GM21717 (cell line): ENCODE data around the gene SLC39A3.

ENCODE experiments used
- ATAC-seq: cut with Tn5 transposase; IDR thresholded peaks from one replicate; pipeline ENCODE4 v1.9.1; 2021; ENCODE audit warnings: mild to moderate bottlenecking, moderate library complexity; ENCODE audit not compliant: unreplicated experiment

Gene SLC39A3

DNA sequence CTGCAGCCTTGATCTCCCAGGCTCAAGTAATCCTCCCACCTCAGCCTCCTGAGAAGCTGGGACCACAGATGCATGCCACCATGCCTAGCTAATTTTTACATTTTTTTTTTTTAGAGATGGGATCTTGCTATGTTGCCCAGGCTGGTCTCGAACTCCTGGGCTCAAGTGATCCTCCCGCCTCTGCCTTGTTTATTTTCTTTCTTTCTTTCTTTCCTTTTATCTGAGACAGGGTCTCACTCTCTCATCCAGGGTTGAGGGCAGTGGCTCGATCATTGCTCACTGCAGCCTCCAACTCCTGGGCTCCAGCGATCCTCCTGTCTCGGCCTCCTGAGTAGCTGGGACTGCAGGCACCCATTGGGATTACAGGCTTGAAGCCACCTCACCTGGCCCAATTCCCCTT is 33.6 kb downstream of the SLC39A3 start:
- no peak for ATAC-seq

DNA sequence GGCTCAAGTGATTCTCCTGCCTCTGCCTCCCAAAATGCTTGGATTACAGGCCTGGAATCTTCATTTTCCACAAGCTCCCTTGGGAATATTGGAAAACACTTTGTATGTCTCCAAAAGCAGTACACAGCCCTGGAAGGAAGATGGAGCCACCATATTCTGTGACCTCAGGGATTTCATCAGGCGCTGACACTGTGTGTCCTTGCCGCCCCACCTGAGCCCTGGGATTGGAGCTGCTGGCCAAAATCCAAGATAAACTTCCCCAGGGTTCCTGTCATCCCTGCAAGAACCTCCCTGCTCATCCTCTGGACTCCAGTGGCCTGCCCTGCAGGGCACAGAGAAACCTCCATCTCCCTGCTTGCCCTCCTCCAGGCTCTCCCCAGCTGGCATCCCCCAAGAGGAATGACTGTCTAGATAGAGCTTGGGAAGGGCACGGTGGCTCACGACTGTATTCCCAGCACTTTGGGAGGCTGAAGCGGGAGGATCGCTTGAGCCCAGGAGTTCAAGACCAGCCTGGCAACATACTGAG is 36.1 kb downstream of the SLC39A3 start:
- no peak for ATAC-seq

DNA sequence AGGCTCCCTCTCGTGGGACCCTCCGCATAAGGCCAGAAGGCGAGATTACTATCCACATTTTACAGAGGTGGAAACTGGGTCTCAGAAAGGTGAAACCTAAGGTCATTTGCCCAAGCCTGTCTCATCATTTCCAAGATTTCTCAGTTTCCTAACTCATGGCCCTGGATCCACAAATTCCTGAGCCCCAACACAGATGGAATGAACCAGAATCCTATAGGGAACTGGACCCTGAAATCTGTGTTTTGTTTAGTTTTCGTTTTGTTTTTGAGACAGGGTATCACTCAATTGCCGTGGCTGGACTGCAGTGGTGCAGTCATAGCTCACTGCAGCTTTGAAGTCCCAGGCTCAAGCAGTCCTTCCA is 36.8 kb downstream of the SLC39A3 start:
- no peak for ATAC-seq

DNA sequence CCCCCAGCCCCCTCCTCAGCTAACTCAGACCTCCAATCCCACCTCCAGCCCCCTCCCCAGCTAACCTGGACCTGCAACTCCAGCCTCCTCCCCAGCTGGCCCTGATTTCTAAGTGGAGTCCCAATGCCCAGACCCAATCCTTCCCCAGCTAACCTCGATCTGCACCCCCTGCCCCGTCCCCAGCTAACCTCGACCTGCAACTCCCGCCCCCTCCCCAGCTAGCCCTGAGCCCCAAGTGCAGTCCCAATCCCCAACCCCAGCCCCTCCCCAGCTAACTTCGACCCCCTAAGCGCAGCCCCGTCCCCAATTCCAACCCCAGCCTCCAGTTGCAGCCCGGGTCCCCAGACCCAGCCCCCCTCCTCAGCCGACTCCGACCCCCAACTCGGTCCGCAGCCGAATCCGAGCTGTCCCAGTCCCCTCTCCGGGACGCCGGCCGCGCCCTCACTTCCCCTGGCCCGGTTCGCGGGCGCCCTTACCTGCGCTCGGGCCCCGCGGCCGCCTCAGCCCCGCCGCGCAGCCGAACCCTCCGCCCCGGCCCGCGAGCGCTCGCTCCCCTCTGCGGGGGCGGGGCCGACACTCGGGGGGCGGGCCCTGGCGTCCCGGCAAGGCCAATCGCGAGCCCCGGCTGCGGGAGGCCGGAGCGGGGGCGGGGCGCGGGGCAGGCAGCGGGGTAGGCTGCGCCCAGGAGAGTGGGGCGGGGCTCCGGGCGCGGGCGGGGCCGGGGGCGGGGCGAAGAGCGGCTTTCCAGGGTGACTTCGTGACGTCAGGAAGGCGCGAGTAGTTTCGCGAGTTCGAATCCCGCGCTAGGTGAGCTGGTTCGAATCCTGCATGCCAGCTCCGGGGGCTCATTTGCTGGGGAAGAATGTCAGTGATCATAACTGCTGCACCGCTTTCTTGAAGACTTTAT is 37.4 kb downstream of the SLC39A3 start, which contains the start of gene GNG7:
TSS of gene GNG7 (minus strand) at position 525 of the 907 bp plus-strand sequence. CDS start 182,006 bp downstream, outside the sequence.
- no peak for ATAC-seq

DNA sequence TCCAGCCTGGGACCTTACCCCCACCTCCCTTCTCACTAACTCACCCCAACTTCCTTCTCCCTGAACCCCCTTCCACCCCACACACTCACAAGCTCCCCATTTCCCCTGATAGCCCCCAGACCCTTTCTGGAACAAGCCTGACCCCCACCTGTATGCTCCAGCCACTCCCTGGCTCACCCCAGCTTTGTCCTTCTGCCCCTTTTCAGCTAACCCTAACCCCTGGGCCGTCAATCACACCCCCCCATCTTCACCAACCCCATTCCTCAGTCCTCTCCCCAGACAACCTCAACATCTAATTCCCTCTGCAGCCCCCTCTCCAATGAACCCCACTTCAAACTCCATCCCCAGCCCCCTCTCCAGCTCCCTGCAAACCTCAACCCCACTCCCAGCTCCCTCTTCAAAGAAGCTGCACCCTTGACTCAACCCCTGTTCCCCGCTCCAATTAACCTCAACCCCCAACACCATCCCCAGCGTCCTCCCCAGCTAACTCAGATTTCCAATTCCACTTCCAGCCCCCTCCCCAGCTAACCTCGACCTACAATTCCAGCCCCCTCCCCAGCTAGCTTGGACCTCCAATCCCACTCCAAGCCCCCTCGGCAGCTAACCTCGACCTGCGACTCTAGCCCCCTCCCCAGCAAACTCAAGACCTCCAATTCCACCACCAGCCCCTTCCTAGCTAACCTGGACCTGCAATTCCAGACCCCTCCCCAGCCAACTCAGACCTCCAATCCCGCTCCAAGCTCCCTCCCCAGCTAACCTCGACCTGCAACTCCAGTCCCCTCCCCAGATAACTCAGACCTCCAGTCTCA is 38.3 kb downstream of the SLC39A3 start:
- no peak for ATAC-seq

DNA sequence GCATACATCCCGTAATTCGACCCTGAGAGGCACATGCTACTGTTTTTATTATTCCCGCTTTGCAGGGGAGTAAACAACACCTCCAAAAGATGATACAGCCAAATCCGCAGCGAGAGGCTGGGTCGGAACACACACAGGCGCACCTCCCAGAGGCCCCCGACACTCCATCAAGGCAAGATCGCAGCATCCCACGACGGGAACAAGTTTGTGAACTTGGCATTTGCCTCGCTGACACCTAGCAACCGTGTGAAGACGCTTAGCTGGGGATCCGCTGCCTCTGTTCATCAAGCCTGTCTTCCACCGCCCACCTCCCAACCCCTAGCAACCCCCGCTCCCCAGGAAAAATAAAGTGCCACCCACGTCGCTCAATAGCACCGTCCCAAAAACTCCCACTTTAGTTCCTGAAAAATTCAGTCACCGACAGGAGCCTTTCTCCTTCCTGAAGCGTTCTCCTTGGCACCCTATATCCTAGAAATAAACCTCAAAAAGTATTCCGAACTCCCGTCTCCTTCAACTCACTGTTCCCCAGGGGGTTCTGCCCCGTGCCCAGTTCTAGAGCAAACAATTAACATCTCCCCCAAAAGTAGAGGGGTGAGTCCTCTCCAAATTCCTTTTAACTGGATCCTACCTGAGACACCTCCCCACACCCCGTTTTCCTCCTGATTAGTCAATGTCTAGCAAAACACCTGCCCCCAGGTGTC is 39.0 kb downstream of the SLC39A3 start:
- ATAC-seq = no peak

DNA sequence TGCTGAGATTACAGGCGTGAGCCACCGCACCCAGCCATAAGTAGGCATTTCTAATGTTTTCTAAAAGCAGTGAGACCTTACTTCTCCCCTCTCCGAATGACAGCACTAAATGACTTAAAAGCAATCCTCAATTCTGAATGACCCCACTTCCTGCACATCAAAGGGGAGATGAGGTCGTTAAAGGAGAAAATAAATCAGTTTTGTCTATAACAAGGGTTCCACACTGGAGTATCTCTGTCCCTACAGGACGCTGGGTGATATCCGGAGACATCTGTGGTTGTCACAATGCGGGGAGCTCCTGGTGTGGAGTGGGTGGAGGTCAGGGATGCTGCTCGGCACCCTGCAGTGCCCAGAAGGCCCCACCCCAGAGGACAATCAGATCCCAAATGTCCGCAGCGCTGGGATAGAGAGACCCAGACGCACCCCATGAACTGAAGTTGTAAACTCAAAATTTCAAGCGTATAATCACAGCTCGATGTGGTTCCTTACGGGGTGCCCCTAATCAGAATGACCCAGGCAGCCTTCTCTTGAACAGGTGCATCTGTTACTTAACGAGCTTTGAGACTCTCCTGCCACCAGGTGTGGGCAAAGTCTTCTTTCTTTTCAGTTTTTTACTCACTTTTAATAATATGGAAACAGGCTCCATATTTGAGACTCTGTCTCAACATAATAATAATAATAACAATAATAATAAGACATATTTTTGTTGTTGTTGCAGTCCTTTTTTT is 40.2 kb downstream of the SLC39A3 start:
- no peak for ATAC-seq

DNA sequence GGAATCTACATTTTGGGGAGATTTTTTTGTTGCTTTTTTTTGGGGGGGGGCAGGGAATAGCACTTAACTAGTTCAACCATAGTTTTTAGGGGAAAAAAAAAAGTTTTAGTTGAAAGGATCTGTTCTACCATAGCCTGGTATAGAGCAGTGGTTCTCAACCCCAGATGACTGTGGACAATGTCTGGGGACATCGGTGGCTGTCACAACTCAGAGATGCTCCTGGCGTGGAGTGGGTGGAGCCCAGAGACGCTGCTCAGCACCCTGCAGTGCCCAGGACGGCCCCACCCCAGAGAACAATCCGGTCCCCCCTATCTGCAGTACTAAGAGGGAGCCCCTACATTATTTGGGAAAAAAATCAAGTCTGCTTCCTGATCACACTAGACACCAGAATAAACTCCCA is 45.6 kb downstream of the SLC39A3 start:
- no peak for ATAC-seq

DNA sequence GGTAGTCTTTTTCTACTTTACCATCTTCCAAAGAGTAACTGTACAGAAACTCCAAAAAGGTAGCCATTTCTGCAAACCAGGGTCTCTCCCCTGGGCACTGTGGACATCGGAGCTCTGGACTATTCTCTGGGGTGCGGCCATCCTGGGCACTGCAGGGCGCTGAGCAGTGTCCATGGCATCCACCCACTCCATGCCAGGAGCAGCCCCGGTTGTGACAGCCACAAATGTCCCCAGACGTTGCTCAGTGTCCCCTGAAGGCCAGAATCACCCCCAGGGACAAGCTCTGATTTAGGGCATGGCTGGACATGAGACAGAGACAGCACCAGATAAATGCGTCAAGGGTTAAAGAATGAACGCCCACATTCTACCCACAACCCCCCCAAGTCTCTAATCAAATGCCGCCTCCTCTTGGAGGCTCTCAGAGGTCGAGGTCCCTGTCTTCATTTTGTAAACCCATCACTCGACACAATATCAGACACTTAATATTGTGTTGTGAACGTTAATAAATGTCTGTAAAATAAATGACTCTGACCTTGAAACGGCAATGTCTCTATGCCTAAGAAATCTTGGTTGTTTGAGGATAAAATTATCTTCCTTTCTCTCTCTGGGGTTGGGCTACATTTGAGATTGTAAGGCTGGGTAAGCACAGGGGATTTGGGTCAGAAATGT is 46.2 kb downstream of the SLC39A3 start:
- ATAC-seq = no peak

DNA sequence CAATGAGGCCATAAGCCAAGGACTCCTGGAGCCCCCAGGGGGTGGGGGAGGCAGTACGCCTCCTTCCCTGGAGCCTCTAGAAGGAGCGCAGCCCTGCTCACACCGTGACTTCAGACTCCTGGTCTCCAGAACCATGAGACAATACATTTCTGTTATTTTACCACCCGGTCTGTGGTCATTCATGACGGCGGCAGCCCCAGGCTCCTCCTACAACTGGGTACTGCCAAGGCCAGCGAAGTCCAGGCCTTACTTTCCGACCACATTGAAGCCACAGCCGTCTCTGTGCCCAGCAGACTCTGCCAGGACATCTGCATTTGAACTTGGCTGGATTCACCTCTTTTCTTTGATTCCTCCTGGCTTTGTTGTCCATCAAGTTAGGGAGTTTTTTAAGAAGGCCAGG is 47.9 kb downstream of the SLC39A3 start:
- ATAC-seq = no peak

DNA sequence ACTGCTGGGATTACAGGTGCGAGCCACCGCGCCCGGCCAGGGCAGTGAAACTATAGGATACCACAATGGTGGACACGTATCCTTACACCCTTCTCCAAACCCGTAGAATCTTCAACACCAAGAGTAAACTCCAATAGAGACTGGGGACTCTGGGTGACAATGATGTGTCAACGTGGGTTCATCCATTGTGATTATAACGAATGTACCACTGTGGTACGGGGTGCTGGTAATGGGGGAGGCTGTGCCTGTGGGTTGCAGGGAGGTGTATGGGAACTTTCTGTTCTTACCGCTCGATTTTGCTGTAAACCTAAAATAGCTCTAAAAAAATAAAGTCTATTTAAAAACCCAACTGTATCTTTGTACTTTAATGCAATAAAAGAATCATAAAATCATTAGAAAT is 49.0 kb downstream of the SLC39A3 start:
- ATAC-seq = no peak

DNA sequence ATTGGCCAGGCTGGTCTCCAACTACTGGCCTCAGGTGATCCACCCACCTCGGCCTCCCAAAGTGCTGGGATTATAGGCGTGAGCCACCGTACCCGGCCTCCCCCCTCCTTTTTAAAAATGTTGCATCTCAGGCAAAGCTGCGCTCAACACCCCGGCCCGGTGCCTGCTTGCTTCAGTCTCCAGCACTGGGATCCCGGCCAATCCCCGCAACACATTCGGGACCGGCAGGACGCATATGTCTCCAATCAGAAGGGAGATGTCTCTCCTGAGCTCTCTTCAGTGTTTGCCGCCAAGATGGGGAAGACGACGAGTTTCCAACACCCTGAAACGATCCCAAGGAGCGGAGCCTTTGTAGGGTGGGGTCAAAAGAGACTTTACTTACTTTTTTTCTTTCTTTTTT is 53.5 kb downstream of the SLC39A3 start:
- no peak for ATAC-seq

DNA sequence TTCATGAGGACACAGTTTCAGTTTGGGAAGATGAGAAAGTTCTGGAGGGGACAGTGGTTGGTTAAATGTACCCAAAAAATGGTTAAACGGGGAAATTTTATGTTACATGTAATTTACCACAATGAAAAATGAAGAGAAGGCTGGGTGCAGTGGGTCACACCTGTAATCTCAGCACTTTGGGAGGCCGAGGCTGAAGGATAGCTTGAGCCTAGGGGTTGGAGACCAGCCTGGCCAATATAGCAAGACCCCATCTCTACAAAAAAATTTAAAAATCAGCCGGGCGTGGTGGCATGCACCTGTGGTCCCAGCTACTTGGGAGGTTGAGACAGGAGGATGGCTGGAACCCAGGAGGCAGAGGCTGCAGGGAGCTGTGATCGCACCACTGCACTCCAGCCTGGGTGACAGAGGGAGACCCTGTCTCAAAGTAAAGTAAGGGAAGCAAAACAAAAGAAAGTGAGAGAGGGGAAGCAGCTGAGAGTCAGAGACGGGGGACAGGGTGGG is 54.6 kb downstream of the SLC39A3 start:
- no peak for ATAC-seq

DNA sequence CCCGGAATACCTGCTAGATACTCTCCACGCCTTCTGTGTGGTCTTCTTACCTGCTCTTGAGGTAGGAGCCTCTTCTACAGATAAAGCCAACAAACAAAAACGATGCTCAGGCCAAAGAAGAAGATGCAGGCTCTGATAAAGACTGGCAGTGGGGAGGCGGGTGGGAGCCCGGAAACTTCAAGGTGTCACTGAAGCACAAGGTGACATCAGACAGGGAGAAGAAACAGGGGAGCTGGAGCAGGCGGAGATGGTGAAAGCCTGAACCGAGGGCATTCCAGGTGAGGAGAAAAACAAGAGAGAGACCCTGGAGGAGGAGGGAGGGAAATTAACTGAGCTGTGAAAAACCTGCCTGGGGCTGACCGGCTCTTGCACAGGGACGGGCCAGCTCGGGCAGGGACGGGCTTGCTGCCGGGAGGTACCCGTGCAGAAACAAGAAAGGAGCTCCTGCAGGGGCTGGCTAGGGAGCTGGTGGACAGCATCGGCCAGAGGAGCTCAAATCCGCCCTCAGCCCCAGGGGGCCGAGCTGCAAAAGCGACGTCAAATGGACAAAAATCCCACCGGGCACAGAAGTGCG is 56.3 kb downstream of the SLC39A3 start:
- no peak for ATAC-seq
